Measurements from ENCODE around the gene SLC2A4.

Gene SLC2A4

GRCh38 chr17:7256766-7257456, 24.6 kb upstream of the SLC2A4 start:
- no peak for TF ChIP-seq CTCF (IDR thresholded peaks at IDR 0.05; ENCODE audit: low read depth, low read length)
- H3K4me3 ChIP-seq (ENCODE audit: low read depth, low read length): no peak overlapping the region

- TF ChIP-seq CTCF (IDR thresholded peaks at IDR 0.05; ENCODE audit: low read depth, low read length): no peak
- no peak overlapping the region for H3K4me3 ChIP-seq (ENCODE audit: low read depth, low read length)
Measured at GRCh38 chr17:7258731-7259554, 22.6 kb upstream of the SLC2A4 start.

- H3K4me3 ChIP-seq (ENCODE audit: low read depth, low read length): no peak overlapping the region
- TF ChIP-seq CTCF (IDR thresholded peaks at IDR 0.05; ENCODE audit: low read depth, low read length): no peak
Measured at GRCh38 chr17:7259555-7259889, 22.0 kb upstream of the SLC2A4 start.

- TF ChIP-seq CTCF (IDR thresholded peaks at IDR 0.05; ENCODE audit: low read depth, low read length): no peak
- no peak overlapping the region for H3K4me3 ChIP-seq (ENCODE audit: low read depth, low read length)
Measured at GRCh38 chr17:7260151-7260550, 21.4 kb upstream of the SLC2A4 start.

- H3K4me3 ChIP-seq (ENCODE audit: low read depth, low read length): no peak overlapping the region
- TF ChIP-seq CTCF (IDR thresholded peaks at IDR 0.05; ENCODE audit: low read depth, low read length): no peak
Measured at GRCh38 chr17:7260651-7261378, 20.7 kb upstream of the SLC2A4 start.

- no peak overlapping the region for H3K4me3 ChIP-seq (ENCODE audit: low read depth, low read length)
- no peak for TF ChIP-seq CTCF (IDR thresholded peaks at IDR 0.05; ENCODE audit: low read depth, low read length)
Measured at GRCh38 chr17:7261379-7262191, 19.9 kb upstream of the SLC2A4 start.

Measured in WI38 (cell line).